Tibial artery (tissue), 4 donors: Measurements from ENCODE around the gene ZC3H11A.
"Not testable (repeated sequence)": the region's sequence is repeated elsewhere in the genome, so short reads cannot be mapped to it uniquely, and the experiment has no call there.

Source experiments
- DNase-seq, 2 donors: peaks; one replicate each; pipeline ENCODE4 v3.0.0-alpha.2; 2019
- H3K27ac ChIP-seq, 2 donors: fragments of 200-600 bp; sonication (generic) in 1 of 2; 1 replicate in 1 of 2; 2 replicates in 1 of 2; pipeline ENCODE4 v1.5.1; 2018 to 2019; ENCODE audit warnings: mild to moderate bottlenecking in 1 of 2
- H3K27me3 ChIP-seq, 2 donors: fragments of 200-600 bp; sonication (generic) in 1 of 2; one replicate each; pipeline versions ENCODE4 v1.5.1 to v1.6.0; 2016 to 2019
- H3K36me3 ChIP-seq, 3 donors: fragments of 200-600 bp; sonication (generic) in 2 of 3; one replicate each; pipeline ENCODE4 v1.5.1; 2016 to 2019; ENCODE audit warnings: mild to moderate bottlenecking in 2 of 3
- H3K4me1 ChIP-seq, 4 donors: fragments of 200-600 bp; sonication (generic) in 2 of 4; 1 replicate in 3 of 4; 2 replicates in 1 of 4; pipeline ENCODE4 v1.5.1; 2016 to 2019
- H3K4me3 ChIP-seq, 2 donors: fragments of 200-600 bp; sonication (generic) in 1 of 2; 1 replicate in 1 of 2; 2 replicates in 1 of 2; pipeline ENCODE4 v1.5.1; 2018 to 2019; ENCODE audit warnings: mild to moderate bottlenecking in 2 of 2
- H3K9me3 ChIP-seq, 3 donors: fragments of 200-600 bp; sonication (generic) in 1 of 3; one replicate each; pipeline ENCODE4 v1.5.1; 2016 to 2019
- CTCF ChIP-seq, 2 experiments: fragments of 200-600 bp in 1 of 2; fragments of 450-650 bp in 1 of 2; IDR thresholded peaks; one replicate each; pipeline ENCODE4 v1.5.1; 2017 to 2019; ENCODE audit warnings: antibody characterized with exemption in 2 of 2, mild to moderate bottlenecking in 1 of 2, moderate library complexity in 1 of 2
- intact Hi-C: fragments of 100-400 bp; cut with DNase I; formaldehyde crosslinking; loops from one replicate; pipeline ENCODE4 v1.15.0; 2023; ENCODE audit warnings: low total_unique reads

ZC3H11A gene

GRCh38 chr1:203792486-203792885 lies 2.9 kb upstream of the ZC3H11A start:
- no peak overlapping the region for H3K27ac ChIP-seq
- H3K36me3 ChIP-seq, result no peaks in the 10 kb centered on the region
- no peak for TF ChIP-seq CTCF (IDR thresholded peaks at IDR 0.05)
- peaks cover 0 to 16% (median 8%) of the 10 kb centered on the region in 4 donors for H3K4me1 ChIP-seq
- peak in 1 of 2 donors; percentile 7 for DNase-seq
- intact Hi-C loops, result no loop called here
- no peaks in the 10 kb centered on the region for H3K9me3 ChIP-seq
- H3K4me3 ChIP-seq, result no peak overlapping the region
- no peaks in the 10 kb centered on the region for H3K27me3 ChIP-seq

- intact Hi-C loops, H3K4me3 ChIP-seq, H3K27me3 ChIP-seq, H3K27ac ChIP-seq, H3K9me3 ChIP-seq, H3K36me3 ChIP-seq: not testable (repeated sequence)
- H3K4me1 ChIP-seq, result peaks cover 0 to 27% (median 15%) of the 10 kb centered on the region in 4 donors
- DNase-seq, result peak in 1 of 2 donors; percentile 51
Observed at GRCh38 chr1:203793561-203793960, 1.9 kb upstream of the ZC3H11A start.

GRCh38 chr1:203794764-203795440 lies 521 bp upstream of the ZC3H11A start:
- peak overlapping the region; percentile 88 to 91 for H3K4me3 ChIP-seq
- H3K27me3 ChIP-seq, result no peaks in the 10 kb centered on the region
- intact Hi-C loops, result no loop called here
- DNase-seq, result peak in 1 of 2 donors; percentile 53
- peaks cover 5 to 40% (median 22%) of the 10 kb centered on the region in 4 donors for H3K4me1 ChIP-seq
- H3K27ac ChIP-seq, result peak overlapping the region; percentile 98 to 99
- no peak for TF ChIP-seq CTCF (IDR thresholded peaks at IDR 0.05)
- H3K36me3 ChIP-seq, result no peaks in the 10 kb centered on the region
- H3K9me3 ChIP-seq, result no peaks in the 10 kb centered on the region

GRCh38 chr1:203796236-203796605 lies 798 bp downstream of the ZC3H11A start:
- Histone ChIP-seq H3K36me3 (no peaks in the 10 kb centered on the region), H3K27me3 (no peaks in the 10 kb centered on the region), H3K4me1 (peaks cover 9 to 54% (median 26%) of the 10 kb centered on the region in 4 donors), H3K27ac (peak overlapping the region; percentile 98 to 99), H3K9me3 (no peaks in the 10 kb centered on the region), H3K4me3 (peak overlapping the region; percentile 88 to 91)
- TF ChIP-seq CTCF (IDR thresholded peaks at IDR 0.05), result no peak
- peak in 1 of 2 donors; percentile 26 for DNase-seq
- intact Hi-C loops, result no loop called here

- H3K4me1 ChIP-seq, result peaks cover 9 to 64% (median 26%) of the 10 kb centered on the region in 4 donors
- intact Hi-C loops, result no loop called here
- no peaks in the 10 kb centered on the region for H3K27me3 ChIP-seq
- no peaks in the 10 kb centered on the region for H3K9me3 ChIP-seq
- H3K4me3 ChIP-seq, result peak overlapping the region; percentile 88 to 91
- H3K36me3 ChIP-seq, result no peaks in the 10 kb centered on the region
- peak overlapping the region in 1 of 2 donors; percentile 99 for H3K27ac ChIP-seq
- no peak for DNase-seq
- no peak for TF ChIP-seq CTCF (IDR thresholded peaks at IDR 0.05)
Observed at GRCh38 chr1:203797216-203797615, 1.8 kb downstream of the ZC3H11A start.

- TF ChIP-seq CTCF (IDR thresholded peaks at IDR 0.05), result no peak
- Histone ChIP-seq H3K36me3 (peaks cover 0 to 2% (median 0%) of the 10 kb centered on the region in 3 donors), H3K4me1 (peaks cover 9 to 69% (median 26%) of the 10 kb centered on the region in 4 donors), H3K4me3 (no peak overlapping the region), H3K27me3 (no peaks in the 10 kb centered on the region), H3K9me3 (no peaks in the 10 kb centered on the region), H3K27ac (no peak overlapping the region)
- no peak for DNase-seq
- intact Hi-C loops, result no loop called here
Observed at GRCh38 chr1:203797948-203798655, 2.7 kb downstream of the ZC3H11A start.
